Measurements from ENCODE around the gene LRMDA. TPM values are rescaled to one million over a fixed set of nuclear protein-coding genes. Genes with fewer than 3 reads are reported as not detected.

Gene LRMDA
- total RNA-seq, 1 donor from 2014 or later: 19.4 TPM

- DNase-seq (ENCODE audit: low spot score): no peak
- Mint-ChIP-seq H3K27me3 (ENCODE audit: unreplicated experiment) (no peaks in the 10 kb centered on the region), H3K9me3 (ENCODE audit: unreplicated experiment) (no peaks in the 10 kb centered on the region), H3K4me1 (ENCODE audit: unreplicated experiment) (peaks cover 5% of the 10 kb centered on the region), H3K36me3 (ENCODE audit: low read depth, unreplicated experiment) (no peaks in the 10 kb centered on the region), H3K27ac (ENCODE audit: unreplicated experiment) (no peak overlapping the region), H3K4me3 (ENCODE audit: unreplicated experiment) (no peak overlapping the region)
- no peak for TF ChIP-seq CTCF (IDR thresholded peaks at IDR 0.05; ENCODE audit: unreplicated experiment)
Measured at GRCh38 chr10:75720157-75720556, 288.7 kb downstream of the LRMDA start.

DNA sequence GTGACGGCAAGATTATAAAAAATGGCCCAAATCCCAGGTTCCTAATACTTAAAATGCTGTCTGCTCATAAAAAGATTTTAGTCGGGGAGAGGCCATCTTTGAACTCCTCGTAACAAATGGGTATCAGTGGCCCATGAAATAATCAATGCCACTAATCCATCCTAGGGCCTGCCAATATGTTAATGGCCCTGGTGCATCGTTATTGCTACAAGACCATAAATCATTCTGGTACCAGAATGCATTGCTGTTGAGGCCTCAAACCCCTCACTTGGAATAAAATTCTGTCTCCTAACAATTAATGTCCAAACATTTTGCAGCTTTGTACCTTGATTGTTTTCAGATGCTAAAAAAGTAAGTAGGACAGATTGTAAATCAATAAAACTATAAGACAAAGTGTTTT lies 290.6 kb downstream of the LRMDA start:
- H3K27ac Mint-ChIP-seq (ENCODE audit: unreplicated experiment): no peak overlapping the region
- TF ChIP-seq CTCF (IDR thresholded peaks at IDR 0.05; ENCODE audit: unreplicated experiment): no peak
- DNase-seq (ENCODE audit: low spot score): no peak
- peaks cover 5% of the 10 kb centered on the region for H3K4me1 Mint-ChIP-seq (ENCODE audit: unreplicated experiment)
- H3K36me3 Mint-ChIP-seq (ENCODE audit: low read depth, unreplicated experiment): no peaks in the 10 kb centered on the region
- H3K27me3 Mint-ChIP-seq (ENCODE audit: unreplicated experiment): no peaks in the 10 kb centered on the region
- no peaks in the 10 kb centered on the region for H3K9me3 Mint-ChIP-seq (ENCODE audit: unreplicated experiment)
- H3K4me3 Mint-ChIP-seq (ENCODE audit: unreplicated experiment): no peak overlapping the region

- no peaks in the 10 kb centered on the region for H3K27me3 Mint-ChIP-seq (ENCODE audit: unreplicated experiment)
- no peaks in the 10 kb centered on the region for H3K9me3 Mint-ChIP-seq (ENCODE audit: unreplicated experiment)
- H3K4me3 Mint-ChIP-seq (ENCODE audit: unreplicated experiment): no peak overlapping the region
- peaks cover 5% of the 10 kb centered on the region for H3K4me1 Mint-ChIP-seq (ENCODE audit: unreplicated experiment)
- H3K27ac Mint-ChIP-seq (ENCODE audit: unreplicated experiment): no peak overlapping the region
- DNase-seq (ENCODE audit: low spot score): no peak
- H3K36me3 Mint-ChIP-seq (ENCODE audit: low read depth, unreplicated experiment): no peaks in the 10 kb centered on the region
- TF ChIP-seq CTCF (IDR thresholded peaks at IDR 0.05; ENCODE audit: unreplicated experiment): no peak
Measured at GRCh38 chr10:75722609-75723008, 291.2 kb downstream of the LRMDA start.

GRCh38 chr10:75723319-75723980 lies 292.0 kb downstream of the LRMDA start:
- peaks cover 5% of the 10 kb centered on the region for H3K4me1 Mint-ChIP-seq (ENCODE audit: unreplicated experiment)
- no peaks in the 10 kb centered on the region for H3K36me3 Mint-ChIP-seq (ENCODE audit: low read depth, unreplicated experiment)
- peaks cover 2% of the 10 kb centered on the region for H3K27me3 Mint-ChIP-seq (ENCODE audit: unreplicated experiment)
- no peaks in the 10 kb centered on the region for H3K9me3 Mint-ChIP-seq (ENCODE audit: unreplicated experiment)
- no peak overlapping the region for H3K27ac Mint-ChIP-seq (ENCODE audit: unreplicated experiment)
- no peak for DNase-seq (ENCODE audit: low spot score)
- H3K4me3 Mint-ChIP-seq (ENCODE audit: unreplicated experiment): no peak overlapping the region
- no peak for TF ChIP-seq CTCF (IDR thresholded peaks at IDR 0.05; ENCODE audit: unreplicated experiment)

- no peak overlapping the region for H3K27ac Mint-ChIP-seq (ENCODE audit: unreplicated experiment)
- no peak for DNase-seq (ENCODE audit: low spot score)
- no peaks in the 10 kb centered on the region for H3K36me3 Mint-ChIP-seq (ENCODE audit: low read depth, unreplicated experiment)
- TF ChIP-seq CTCF (IDR thresholded peaks at IDR 0.05; ENCODE audit: unreplicated experiment): no peak
- no peak overlapping the region for H3K4me3 Mint-ChIP-seq (ENCODE audit: unreplicated experiment)
- H3K4me1 Mint-ChIP-seq (ENCODE audit: unreplicated experiment): peaks cover 5% of the 10 kb centered on the region
- H3K9me3 Mint-ChIP-seq (ENCODE audit: unreplicated experiment): no peaks in the 10 kb centered on the region
- peaks cover 2% of the 10 kb centered on the region for H3K27me3 Mint-ChIP-seq (ENCODE audit: unreplicated experiment)
Measured at GRCh38 chr10:75724047-75724446, 292.6 kb downstream of the LRMDA start.
